ENCODE data around the gene CALCB.
"Not testable (repeated sequence)": the region's sequence is repeated elsewhere in the genome, so short reads cannot be mapped to it uniquely, and the experiment has no call there.

The CALCB gene, protein sequence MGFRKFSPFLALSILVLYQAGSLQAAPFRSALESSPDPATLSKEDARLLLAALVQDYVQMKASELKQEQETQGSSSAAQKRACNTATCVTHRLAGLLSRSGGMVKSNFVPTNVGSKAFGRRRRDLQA

DNA sequence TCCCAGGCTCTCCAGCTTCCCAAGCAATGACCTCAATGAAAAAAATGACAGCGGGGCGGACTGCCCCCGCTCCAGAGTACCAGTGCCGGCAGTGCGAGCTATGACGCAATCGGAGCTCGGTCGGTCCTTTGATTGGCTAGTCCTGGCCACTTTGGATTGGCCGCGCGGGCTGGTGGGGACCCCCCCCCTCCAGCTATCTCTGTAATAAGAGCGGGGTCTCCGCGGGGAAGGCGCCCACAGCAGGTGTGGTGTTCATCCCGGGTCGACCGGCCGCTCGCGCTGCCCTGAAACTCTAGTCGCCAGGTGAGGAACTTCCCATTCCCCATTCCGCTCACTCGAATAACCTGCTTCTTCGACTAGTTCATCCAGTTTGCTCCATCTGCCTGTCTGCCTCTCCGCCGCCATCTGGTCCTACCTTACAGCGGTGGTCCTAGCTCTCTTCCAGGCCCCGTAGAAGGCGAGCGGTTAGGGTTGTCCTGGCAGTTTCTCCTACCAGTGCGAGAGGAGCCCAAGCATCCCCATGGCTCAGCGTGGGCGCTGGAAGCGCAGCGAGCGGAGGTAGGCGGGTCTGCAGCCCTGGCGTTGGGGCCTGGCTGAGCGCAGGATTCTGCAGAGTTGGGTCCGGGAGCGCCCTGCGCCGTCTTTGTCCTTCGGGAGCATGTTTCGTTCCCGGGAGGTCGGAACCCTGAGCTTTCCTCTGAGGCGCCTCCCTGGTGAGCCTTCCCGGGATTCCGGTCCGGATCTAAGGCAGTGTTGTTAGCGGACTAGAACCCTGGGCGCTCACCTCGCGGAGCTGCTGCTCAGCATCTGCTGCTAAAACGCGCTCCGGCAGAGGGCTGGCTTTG is at the start of gene CALCB:
Gene CALCB (plus strand): TSS at position 233 of the 845 bp plus-strand sequence. CDS start 1,126 bp downstream, outside the sequence.
- DNase-seq (ENCODE audit: low read depth in 2 of 2), result no peak

DNA sequence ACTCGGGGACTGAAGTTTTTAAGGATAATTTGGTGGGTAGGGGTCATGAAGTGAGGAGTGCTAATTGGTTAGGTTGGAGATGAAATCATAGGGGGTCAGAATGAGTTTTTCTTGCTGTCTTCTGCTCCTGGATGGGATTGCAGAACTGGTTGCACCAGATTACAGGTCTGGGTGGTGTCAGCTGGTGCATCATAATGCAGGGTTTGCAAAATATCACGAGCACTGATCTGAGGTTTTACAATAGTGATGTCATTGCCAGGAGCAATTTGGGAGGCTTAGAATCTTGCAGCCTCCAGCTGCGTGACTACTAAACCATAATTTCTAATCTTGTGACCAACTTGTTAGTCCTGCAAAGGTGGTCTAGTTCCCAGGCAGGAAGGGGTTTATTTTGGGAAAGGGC is 46.4 kb upstream of the CALCB start:
- DNase-seq (ENCODE audit: low read depth in 2 of 2), result no peak

DNA sequence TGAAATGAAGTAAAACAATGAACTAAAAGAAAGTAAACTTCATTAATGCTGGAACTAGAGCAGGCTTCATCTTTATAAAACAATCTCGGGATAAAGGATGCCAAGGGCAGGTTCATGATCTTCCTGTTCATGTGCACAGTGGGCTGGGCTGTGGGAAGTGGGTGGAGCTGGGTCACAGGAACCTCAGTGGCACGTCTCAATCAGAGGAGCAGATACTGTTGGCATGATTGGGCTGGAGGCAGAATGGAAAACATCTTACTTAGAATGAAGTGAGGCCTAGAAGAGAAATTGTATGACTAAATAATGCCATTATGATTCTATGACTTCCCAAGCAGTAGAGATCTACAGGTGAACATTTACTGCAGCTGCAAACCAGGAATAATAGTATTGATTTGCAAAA is 45.4 kb upstream of the CALCB start:
- DNase-seq (ENCODE audit: low read depth in 2 of 2), result no peak

DNA sequence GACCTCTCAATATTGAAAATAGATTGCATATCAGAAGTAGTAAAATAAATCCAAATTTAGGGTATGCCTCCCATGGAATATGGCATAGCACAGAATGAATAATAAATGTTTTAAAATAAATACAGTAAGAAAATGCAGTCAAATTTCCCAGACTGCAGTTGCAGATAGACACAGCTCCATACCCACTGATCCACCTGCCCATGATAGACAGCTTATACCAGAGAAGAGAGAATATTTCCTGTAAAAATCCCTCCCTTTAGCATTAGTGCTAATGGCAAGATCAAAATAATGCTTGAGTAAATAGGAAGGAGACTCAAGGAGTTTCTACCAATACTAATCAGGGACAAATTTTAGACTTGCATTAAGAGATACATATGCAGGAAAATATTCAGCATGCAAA is 45.0 kb upstream of the CALCB start:
- DNase-seq (ENCODE audit: low read depth in 2 of 2), result no peak

DNA sequence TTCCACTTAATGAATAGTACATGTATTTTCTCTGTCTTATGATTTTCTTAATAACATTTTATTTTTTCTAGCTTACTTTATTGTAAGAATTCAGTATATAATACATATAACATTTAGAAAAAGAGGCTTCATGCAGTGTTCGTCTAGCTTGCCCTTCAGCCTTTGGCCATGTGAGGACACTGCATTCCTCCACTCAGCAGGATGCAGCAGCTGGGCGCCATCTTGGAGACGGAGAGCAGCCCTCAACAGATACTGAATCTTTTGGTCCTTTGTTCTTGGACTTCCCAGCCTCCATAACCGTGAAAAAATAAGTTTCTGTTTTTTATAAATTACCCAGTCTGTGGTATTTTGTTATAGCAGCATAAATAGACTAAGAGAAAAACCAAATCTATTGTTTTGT is 41.4 kb upstream of the CALCB start:
- DNase-seq (ENCODE audit: low read depth in 2 of 2), result not testable (repeated sequence)

DNA sequence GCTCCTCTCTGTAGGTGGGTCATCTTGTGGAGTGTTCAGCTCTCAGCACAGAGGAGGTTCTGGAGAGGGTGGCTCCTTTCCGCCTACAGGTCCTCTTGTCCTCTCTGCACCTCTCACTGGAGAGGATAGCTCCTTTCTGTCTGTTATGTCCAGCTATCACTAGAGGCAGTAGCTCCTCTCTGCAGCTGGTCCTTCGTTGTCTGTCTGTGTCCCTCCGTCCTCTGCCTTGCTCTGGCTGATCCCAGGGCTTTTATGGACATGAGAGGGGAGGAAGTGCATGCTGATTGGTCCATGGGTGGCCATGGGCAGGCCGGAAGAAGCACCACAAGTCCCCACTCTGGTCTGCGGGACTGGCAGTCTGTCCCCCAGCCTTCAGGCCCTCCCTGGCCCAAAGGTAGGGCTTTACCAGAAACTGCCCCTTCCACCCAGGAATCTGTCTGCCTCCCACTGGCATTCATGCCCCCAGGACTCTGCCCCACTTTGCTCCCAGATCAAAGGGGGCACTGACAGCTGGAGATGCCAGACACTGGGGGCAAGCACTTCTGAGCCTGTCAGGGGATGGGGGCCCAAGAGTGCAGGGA is 38.6 kb upstream of the CALCB start:
- DNase-seq (ENCODE audit: low read depth in 2 of 2), result no peak

DNA sequence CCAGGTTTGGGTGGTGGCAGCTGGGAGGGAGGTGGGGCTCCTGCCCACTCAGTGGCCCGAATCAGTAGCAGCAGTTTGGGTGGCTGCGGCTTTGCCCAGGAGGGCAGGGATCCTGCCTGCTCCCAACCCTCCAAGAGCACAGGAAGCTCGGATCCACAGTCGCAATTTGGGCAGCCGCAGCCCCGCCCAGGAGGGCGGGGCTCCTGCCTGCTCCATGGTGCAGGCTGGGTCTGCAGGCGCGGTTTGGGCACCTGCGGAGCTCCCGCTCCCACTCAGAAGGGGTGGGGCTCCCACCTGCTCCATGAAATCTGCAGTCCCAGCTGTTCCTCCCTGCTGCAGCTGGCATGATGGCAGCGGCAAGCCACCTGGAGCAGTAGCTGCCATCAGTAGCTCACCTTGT is 38.1 kb upstream of the CALCB start:
- no peak for DNase-seq (ENCODE audit: low read depth in 2 of 2)

DNA sequence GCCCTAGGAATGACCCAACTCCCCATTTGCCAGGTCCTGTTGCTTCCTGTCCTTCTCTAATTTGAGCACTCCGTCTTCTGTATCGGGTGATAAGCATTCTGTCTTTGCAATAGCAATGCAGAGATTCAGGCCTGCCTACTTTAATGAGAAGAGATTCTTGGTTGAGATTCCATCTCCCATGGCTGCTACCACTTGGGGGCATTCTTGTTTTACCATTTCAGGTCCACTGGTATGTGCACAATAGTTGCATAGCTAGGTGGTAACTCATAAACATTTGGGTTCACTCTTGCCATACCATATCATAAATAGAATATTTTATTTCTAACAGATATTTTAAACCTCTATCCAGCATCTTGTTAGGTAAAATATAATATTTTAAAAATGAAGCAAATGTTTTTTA is 34.4 kb upstream of the CALCB start:
- no peak for DNase-seq (ENCODE audit: low read depth in 2 of 2)

DNA sequence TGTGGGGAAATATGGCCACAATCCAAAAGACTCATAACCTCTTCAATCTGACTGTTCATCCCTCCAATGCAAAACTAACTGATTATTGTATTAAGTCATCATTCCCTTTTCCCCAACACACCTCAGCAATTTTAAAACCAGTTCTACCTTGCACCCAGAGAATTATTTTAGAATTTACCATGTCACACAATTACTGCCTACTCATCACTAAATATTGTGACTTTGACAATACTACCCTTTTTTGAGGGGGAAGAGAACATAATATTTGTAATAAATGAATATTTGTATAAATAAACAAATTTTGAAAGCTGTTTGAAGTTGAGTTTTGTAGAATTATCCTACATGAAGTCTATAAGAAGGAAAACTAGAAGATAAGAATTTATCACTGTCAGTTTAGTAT is 28.2 kb upstream of the CALCB start:
- no peak for DNase-seq (ENCODE audit: low read depth in 2 of 2)

DNA sequence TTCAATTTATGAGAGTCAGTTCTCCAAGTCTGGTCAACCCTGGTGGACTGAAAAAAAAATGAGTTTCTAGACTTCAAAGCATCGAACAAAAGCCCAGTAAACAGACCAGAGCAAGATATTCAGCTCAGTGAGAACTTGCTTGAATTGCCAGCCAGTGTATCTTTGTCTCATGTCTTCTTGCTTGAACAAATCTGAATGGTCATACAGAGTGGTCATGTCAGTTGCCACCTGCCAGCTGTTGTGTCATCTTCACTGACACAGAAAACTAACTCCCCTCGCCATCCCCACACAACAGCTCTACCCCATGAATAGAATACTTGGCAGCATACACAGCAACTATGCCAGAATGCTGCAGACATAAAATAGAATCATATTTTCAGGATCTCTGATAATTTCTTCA is 27.5 kb upstream of the CALCB start:
- no peak for DNase-seq (ENCODE audit: low read depth in 2 of 2)

DNA sequence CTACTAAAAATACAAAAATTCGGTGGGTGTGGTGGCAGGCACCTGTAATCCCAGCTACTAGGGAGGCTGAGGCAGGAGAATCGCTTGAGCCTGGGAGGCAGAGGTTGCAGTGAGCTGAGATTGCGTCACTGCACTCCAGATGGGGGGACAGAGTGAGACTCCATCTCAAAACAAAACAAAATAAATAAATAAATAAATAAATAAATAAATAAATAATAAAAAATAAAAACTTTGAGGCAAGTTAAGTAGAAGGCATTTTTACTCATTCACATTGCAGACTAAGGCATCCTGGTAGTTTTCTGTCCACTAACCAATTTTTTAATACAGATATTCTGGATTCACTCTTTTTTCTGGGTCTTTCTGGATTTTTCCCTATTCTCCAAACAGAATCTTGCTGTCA is 26.7 kb upstream of the CALCB start:
- DNase-seq (ENCODE audit: low read depth in 2 of 2), result not testable (repeated sequence)

DNA sequence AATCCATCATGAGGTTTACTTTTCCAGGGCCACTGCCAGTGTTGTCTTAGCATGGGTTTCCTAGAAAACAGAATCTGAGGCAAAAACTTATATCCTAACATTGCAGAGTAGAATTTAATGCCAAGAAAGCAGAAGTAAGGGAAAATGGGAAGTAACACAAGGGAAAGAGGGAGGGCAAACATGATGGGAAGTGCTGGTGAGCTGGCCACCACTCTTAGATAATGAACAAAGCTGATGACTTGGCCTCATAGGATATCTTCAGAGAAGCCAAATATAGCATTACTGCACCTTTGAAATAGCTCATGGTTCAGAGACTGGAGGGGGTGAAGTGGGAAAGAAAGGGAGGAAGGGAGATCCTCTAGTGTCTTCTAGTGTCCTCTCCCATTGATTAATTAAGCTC is 24.8 kb upstream of the CALCB start:
- DNase-seq (ENCODE audit: low read depth in 2 of 2), result no peak

DNA sequence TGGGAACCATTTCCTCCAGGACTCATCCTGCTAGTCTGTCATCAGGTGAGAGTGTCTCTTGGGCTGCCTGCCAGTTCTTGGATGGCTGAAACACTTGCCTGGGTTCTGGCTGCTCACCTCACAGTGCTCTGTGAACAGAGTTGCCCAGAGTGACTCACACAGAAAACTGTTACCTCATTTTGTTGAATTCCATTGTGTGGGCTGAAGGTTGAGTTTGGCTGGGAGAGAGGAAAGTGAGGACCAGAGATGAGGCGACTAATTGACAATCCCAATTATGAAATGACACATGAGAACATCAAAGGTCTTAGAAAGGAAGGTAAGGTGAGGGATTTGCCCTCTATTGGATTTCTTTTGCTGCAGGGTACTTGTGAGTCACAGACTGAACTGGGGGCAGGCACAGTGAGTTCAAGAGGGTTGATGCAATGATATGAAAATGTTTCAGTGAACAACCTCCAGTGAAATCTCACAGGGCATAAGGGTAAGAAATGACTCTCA is 20.2 kb upstream of the CALCB start:
- DNase-seq (ENCODE audit: low read depth in 2 of 2), result no peak

DNA sequence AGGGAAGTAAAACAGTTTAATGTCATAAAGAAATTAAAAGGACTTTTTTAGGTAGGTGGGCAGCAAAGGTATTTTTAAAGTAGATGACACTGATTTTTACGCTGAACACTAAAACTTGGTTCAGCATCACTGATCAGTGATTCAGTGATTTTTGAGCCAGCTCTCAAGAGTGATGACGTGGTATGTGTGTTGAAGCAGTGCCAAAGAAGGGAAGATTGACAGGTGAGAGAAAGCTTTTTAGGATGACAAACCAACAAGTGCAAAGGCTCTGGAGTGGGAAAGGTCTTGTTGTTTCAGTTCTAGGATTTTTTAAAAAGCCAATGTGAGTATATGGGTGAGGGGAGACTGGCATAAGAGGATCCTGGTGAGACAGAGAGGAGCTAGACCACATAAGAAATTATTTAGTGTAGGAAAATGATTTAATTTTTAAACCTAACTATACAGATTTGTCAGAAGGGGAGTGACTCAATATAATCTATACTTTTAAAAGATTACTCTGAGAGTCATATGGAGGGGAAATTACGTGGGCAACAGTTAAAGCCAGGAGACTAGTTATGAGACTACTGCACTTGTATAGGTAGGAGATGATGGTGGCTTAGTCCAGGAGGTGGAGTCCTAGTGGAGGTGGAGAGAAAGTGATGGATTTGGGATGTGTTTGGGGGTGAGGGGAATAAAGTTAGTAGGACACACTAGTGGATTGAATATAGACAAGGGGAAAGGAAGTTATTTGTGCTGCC is 17.6 kb upstream of the CALCB start:
- no peak for DNase-seq (ENCODE audit: low read depth in 2 of 2)

DNA sequence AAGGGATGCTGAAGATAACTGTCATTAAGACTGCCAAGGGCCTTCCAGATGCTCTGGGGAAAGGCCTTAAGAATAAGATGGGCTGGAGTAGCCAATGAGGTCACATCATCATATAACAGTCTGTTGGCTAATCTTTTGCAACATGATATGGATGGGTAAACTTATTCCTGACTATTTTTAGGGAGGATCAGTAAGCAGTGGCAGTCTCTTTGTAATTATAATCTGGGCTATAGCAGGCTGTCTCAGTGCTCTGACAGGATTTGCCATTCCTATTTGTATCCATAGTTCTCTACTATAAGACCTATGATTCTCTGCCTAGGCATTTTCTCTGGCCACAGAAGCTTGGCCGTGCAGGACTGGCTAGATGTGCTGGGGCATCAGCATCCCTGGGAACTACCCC is 16.1 kb upstream of the CALCB start:
- DNase-seq (ENCODE audit: low read depth in 2 of 2), result no peak

DNA sequence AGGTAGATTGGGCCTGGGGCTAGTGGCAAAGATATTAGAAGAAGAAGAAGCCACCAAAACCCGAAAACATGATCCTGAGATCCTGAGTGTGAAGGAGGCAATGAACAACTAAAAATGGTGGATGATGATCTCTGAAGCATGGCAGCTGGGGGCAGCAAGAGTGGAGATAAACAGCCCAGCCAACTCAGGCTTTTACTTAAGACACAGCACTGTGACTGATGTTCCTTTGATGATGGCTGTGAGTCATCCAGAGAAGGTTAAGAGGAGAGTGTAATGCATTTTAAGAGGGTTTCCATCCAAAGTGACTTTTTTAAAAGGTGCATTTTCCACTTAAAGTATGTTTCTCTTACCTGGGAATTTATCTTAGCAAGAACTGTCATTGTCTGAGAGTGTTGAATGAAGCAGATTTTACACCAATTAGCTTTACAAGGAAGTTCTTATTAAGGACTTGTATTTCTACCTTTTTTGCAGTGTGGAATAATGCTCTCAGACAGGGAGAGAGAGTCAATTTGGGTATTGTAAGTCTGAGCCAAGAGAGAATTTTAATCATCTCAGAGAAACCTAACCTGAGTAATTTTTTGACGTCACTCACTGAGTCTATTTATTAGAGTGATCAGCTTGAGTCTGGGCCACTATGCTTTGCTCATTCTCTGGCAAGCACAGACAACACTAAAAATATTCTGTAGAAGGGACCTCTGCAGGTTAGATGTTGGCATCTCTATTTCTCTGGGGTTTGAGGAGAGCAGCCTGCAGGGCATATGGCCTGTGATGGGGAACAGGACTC is 14.1 kb upstream of the CALCB start:
- DNase-seq (ENCODE audit: low read depth in 2 of 2), result no peak

DNA sequence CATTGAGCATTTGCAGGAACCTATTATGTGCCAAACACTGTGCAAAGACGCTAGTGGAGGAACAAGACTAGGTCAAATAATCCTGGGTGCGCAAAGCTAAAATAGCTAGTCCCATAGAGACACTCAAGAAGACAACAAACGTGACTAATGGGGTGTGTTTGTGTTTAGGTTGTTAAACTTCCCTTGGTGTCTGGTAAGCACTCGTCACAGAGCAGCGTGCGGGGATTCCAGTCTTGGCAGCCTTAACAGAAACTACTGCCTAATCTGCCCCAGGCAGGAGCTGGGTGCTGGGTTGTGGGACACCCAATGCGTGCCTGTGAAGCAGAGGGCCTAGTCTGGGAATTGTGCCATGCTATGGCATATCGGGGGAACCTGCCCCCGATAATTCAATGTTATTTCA is 10.8 kb upstream of the CALCB start:
- no peak for DNase-seq (ENCODE audit: low read depth in 2 of 2)

DNA sequence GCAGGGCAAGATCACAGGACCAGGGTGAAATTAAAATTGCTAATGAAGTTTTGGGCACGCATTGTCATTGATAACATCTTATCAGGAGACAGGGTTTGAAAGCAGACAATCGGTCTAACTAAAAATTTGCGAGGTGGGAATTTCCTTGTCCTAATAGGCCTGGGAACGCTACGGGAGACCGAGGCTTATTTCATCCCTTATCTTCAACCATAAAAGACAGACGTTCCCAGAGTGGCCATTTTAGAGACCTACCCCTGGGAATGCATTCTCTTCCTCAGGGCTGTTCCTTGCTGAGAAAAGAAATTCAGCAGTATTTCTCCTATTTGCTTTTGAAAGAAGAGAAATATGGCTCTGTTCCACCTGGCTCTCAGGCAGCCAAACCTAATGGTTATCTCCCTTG is 3.6 kb upstream of the CALCB start:
- not testable (repeated sequence) for DNase-seq (ENCODE audit: low read depth in 2 of 2)

DNA sequence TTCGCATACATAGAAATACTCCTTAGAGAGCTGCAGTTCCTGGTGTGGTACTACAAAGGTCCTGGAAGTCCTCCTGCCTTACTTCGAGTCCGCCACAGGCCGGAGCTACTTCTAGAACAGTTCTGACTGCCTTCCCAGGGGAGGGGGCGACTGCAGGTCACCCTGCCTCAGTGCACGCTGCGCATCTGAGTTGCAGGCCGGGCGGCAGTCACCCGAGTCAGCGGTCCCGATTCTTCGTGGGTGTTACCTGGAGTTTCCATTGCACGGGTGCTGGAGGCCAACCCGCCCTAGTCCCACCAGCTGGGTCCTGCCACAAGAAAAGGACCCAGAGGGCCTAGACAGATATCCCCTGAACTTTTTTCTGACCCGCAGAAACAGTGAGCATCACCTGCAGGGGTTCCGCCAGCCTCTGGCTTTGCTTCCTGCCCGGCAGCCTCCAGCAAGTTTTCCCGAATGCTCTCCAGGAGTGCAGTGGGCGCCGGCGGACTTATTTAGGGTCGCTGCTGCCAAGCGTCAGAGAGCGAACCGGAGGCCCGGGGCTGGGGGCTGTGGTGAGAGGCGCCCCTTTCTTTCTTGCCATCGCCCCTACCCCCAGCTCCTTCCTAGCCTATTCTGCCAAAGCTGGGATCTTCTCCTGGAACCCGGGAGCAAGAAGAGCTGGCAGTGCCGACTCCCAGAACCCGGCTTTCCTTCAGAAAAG is 1.7 kb upstream of the CALCB start:
- no peak for DNase-seq (ENCODE audit: low read depth in 2 of 2)

DNA sequence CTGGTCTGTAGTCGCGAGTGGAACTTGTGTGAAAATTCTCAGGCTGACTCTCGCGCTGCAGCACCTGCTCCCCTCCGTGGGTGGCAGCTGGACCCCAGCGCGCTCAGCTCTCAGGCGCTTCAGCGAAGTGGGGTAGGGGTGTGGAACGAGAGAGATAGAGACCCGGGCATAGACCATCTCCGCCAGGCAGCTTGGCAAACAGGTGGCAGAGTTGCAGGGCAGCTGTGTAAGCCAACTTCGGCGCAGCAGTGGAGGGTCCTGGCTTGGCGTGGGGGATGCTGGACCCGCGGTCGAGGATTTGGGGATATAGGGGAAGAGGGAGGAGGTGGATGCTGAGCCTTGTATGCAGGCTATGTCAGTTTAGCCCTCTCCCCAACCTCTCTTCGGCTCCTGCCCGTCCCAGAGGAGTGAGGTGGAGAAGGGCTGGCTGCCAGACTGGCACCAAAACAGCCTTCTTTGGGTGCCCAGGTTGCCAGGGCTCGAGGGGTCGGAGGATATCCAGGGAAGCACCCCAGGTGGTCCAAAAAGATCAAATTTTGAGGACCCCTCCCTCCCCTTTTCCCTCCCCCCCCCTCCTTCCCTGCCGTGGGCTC is 746 bp upstream of the CALCB start:
- DNase-seq (ENCODE audit: low read depth in 2 of 2), result no peak

All from fibroblast of skin of left quadriceps (primary cell).